Neural cell (in vitro differentiated cells): Measurements from ENCODE around the gene SH3TC1.

Experiments used
- EZH2 ChIP-seq: fragments of 200-600, 300-800 bp; shearing (Covaris generic), sonication (generic); IDR thresholded peaks from 2 replicates; pipeline ENCODE4 v1.6.1; 2014; ENCODE audit warnings: antibody characterized with exemption, low read length, borderline replicate concordance, mild to moderate bottlenecking; ENCODE audit not compliant: insufficient read depth, poor library complexity, severe bottlenecking
- POLR2AphosphoS5 ChIP-seq: IDR thresholded peaks from 2 replicates; pipeline ENCODE4 v1.6.1; 2012
- RAD21 ChIP-seq: fragments of 450-650 bp; conservative IDR thresholded peaks from 2 replicates; pipeline ENCODE4 v1.6.1; 2014; ENCODE audit warnings: antibody characterized with exemption, mild to moderate bottlenecking, moderate library complexity

DNA sequence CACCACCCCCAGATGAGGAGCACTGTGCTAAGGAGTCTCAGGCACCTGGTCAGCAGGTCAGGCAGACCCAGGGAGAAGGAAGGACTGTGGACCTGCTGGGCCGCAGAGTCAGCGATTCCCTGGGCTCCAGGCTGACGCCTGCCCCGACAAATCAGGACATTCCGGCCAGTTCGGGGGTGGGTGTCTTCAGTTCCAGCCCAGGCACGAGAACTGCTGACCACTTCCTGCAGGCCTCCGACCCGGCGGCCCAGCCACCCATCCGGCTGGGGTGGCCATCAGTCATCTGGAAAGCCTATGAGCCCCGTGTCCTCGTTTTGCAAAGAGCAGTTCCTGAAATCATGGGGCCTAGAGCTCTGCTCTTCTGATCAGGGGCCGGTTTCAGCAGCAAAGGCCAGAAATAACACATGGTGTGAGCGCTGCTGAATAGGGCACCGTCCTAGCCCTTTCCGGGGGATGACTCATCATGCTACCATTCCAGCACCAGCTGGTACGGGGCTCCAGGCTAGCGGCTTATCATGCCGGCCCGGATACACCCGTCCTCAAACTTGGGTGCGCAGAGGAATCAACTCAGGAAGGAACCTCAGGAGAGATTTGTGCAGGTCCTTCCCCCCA is 7.8 kb upstream of the SH3TC1 start:
- TF ChIP-seq RAD21: no peak
- no peak for TF ChIP-seq POLR2AphosphoS5
- TF ChIP-seq EZH2: no peak
